Subcutaneous adipose tissue (tissue), 4 donors: ENCODE data around the gene MITF. TPM values are rescaled to one million over a fixed set of nuclear protein-coding genes. Genes with fewer than 3 reads are reported as not detected.

Experiments
- CTCF ChIP-seq: fragments of 450-650 bp; IDR thresholded peaks from one replicate; pipeline ENCODE4 v1.5.1; 2016; ENCODE audit warnings: low read depth, mild to moderate bottlenecking, control low read depth, antibody characterized with exemption, moderate library complexity
- total RNA-seq, 4 donors: library from RNA; depleted of rRNA; stranded (reverse); fragments of >200 nt; gene quantifications; one replicate each; pipeline ENCODE4 v1.1.0, GENCODE V29; 2016

MITF gene
- total RNA-seq, 4 donors from 2014 or later = 19.6 to 60.3 (median 32.5) TPM

- TF ChIP-seq CTCF = no peak
These were observed 22.9 kb downstream of the MITF start for GRCh38 chr3:69761896-69762767.

- TF ChIP-seq CTCF = no peak
These were observed 23.5 kb downstream of the MITF start for GRCh38 chr3:69762768-69763229.

GRCh38 chr3:69763458-69763857, 24.2 kb downstream of the MITF start:
- no peak for TF ChIP-seq CTCF

- TF ChIP-seq CTCF = no peak
These were observed 25.0 kb downstream of the MITF start for GRCh38 chr3:69764121-69764741.

GRCh38 chr3:69764861-69765260, 25.6 kb downstream of the MITF start:
- TF ChIP-seq CTCF = no peak

- no peak for TF ChIP-seq CTCF
These were observed 27.4 kb downstream of the MITF start for GRCh38 chr3:69766638-69767037.

GRCh38 chr3:69767571-69767970, 28.3 kb downstream of the MITF start:
- TF ChIP-seq CTCF = no peak
